Lower lobe of right lung (tissue), 2 donors: Measurements from ENCODE around the gene VPS54. TPM values are rescaled to one million over a fixed set of nuclear protein-coding genes. Genes with fewer than 3 reads are reported as not detected.

Source experiments
- ATAC-seq, 2 donors: fragments of 200-7000 bp; cut with Tn5 transposase; one replicate each; pipeline ENCODE4 v1.9.1; 2020 to 2022; ENCODE audit warnings: mild to moderate bottlenecking in 2 of 2, moderate library complexity in 2 of 2
- DNase-seq: peaks from one replicate; pipeline ENCODE4 v3.0.0-alpha.2; 2020
- H3K27ac ChIP-seq: fragments of 200-600 bp; one replicate; pipeline ENCODE4 v1.8.0; 2022
- H3K27me3 ChIP-seq: fragments of 200-600 bp; one replicate; pipeline ENCODE4 v1.8.0; 2022; ENCODE audit warnings: low read depth
- H3K36me3 ChIP-seq: fragments of 200-600 bp; one replicate; pipeline ENCODE4 v1.8.0; 2022; ENCODE audit warnings: mild to moderate bottlenecking
- H3K4me1 ChIP-seq: fragments of 200-600 bp; one replicate; pipeline ENCODE4 v1.8.0; 2022
- H3K4me3 ChIP-seq: fragments of 200-600 bp; one replicate; pipeline ENCODE4 v1.8.0; 2022; ENCODE audit warnings: mild to moderate bottlenecking
- H3K9me3 ChIP-seq: fragments of 200-600 bp; one replicate; pipeline ENCODE4 v1.8.0; 2022
- CTCF ChIP-seq: fragments of 200-600 bp; IDR thresholded peaks from one replicate; pipeline ENCODE4 v1.8.0; 2022; ENCODE audit warnings: antibody characterized with exemption, mild to moderate bottlenecking
- intact Hi-C: fragments of 100-400 bp; cut with DNase I; formaldehyde crosslinking; loops from one replicate; pipeline ENCODE4 v1.11.0; 2022
- total RNA-seq: library from RNA; stranded (reverse); fragmentation: NEBNext Ultra II Directional; extraction: Animal tissue kit (Norgen Biotek cat#: 25700); gene quantifications from one replicate; pipeline ENCODE4 v1.2.1, GENCODE V29; 2021
- donor health status: DM: no; HTN: yes; CAD: no; lungs with severe emphysema.

VPS54 gene
- total RNA-seq, 1 donor from 2014 or later = 26.7 TPM

GRCh38 chr2:63846487-63846886 is 172.7 kb downstream of the VPS54 start:
- Histone ChIP-seq H3K27ac (no peak overlapping the region), H3K27me3 (no peaks in the 10 kb centered on the region), H3K4me1 (peaks cover 64% of the 10 kb centered on the region), H3K4me3 (no peak overlapping the region), H3K36me3 (no peaks in the 10 kb centered on the region), H3K9me3 (no peaks in the 10 kb centered on the region)
- ATAC-seq (no peak), DNase-seq (no peak)
- intact Hi-C loops = no loop called here
- TF ChIP-seq CTCF = no peak

DNA sequence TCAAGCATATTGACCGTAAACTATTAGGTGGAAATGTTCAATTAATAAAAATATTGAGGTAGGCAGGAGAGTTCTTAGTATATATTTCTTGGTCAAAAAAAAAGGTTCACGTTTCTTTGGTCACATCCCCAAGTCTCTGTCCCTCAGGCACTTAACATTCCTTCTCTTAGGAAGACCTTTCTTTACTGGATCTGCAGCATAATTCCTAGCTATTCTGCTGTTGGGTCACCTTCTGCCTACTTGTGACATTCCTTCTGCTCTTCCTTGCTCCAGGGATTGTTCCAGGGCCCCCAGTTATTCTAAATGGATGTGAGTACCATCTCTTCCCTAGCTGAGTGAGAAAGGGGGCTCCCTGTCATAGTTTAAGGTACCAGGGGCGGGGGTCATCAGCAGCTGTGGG is 173.4 kb downstream of the VPS54 start:
- no peak for TF ChIP-seq CTCF
- no peak overlapping the region for H3K27ac ChIP-seq
- no peaks in the 10 kb centered on the region for H3K36me3 ChIP-seq
- no peaks in the 10 kb centered on the region for H3K27me3 ChIP-seq
- no peak overlapping the region for H3K4me3 ChIP-seq
- no peaks in the 10 kb centered on the region for H3K9me3 ChIP-seq
- peaks cover 64% of the 10 kb centered on the region for H3K4me1 ChIP-seq
- ATAC-seq (no peak), DNase-seq (no peak)
- intact Hi-C loops = no loop called here

GRCh38 chr2:63844616-63845015 is 174.6 kb downstream of the VPS54 start:
- Histone ChIP-seq H3K27me3 (no peaks in the 10 kb centered on the region), H3K4me1 (peaks cover 56% of the 10 kb centered on the region), H3K4me3 (no peak overlapping the region), H3K9me3 (no peaks in the 10 kb centered on the region), H3K27ac (no peak overlapping the region), H3K36me3 (no peaks in the 10 kb centered on the region)
- TF ChIP-seq CTCF = no peak
- DNase-seq = no peak
- intact Hi-C loops = no loop called here
- ATAC-seq = no peak

DNA sequence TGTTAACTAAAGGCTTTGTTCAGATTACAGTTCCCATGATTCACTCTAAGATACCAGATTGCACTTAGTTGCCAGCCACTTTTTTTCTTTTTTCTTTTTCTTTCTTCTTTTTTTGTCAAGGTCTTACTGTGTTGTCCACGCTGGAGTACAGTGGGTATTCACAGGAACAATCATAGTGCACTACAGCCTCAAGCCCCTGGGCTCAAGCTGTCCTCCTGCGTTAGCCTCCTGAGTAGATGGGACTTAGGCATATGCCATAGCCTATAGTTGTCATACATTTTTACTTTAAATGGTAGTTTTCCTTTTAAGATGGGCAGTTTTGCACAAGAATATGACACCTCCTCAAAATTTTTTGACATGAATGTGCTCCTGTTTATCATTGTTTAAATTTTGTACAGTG is 175.4 kb downstream of the VPS54 start:
- Histone ChIP-seq H3K4me3 (peak overlapping the region; percentile 91), H3K4me1 (peaks cover 49% of the 10 kb centered on the region), H3K27me3 (no peaks in the 10 kb centered on the region), H3K27ac (no peak overlapping the region), H3K36me3 (no peaks in the 10 kb centered on the region), H3K9me3 (no peaks in the 10 kb centered on the region)
- DNase-seq (no peak), ATAC-seq (no peak)
- TF ChIP-seq CTCF = no peak
- intact Hi-C loops = no loop called here

DNA sequence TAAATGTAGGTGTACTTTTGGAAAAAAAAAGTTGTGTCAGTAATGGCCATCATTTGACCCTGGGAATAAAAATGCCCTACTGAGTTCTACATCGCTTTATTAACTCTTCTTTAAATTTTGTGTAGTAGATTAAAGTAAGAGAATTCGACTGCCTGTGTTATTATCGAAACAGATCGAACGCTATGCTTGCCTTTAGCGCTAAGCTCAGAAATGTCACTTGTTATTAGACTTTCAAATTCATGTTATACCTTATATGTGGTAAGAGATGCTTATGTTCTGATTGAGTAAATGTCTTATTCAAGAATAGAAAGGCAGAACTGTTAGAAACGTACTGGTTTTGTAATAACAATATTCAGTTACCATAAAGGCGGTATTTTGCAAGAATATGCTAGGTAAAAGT is 176.1 kb downstream of the VPS54 start:
- ATAC-seq (no peak), DNase-seq (no peak)
- no peaks in the 10 kb centered on the region for H3K9me3 ChIP-seq
- TF ChIP-seq CTCF = no peak
- no peaks in the 10 kb centered on the region for H3K36me3 ChIP-seq
- intact Hi-C loops = no loop called here
- H3K4me3 ChIP-seq = peak overlapping the region; percentile 91
- H3K27ac ChIP-seq = peak overlapping the region; percentile 98
- H3K4me1 ChIP-seq = peaks cover 49% of the 10 kb centered on the region
- no peaks in the 10 kb centered on the region for H3K27me3 ChIP-seq
